ENCODE measurements around the gene IRF5. TPM values are rescaled to one million over a fixed set of nuclear protein-coding genes. Genes with fewer than 3 reads are reported as not detected.

The IRF5 gene
- total RNA-seq, 1 donor from 2014 or later: 8.5 TPM

- TF ChIP-seq CTCF (conservative IDR thresholded peaks at IDR 0.05; ENCODE audit: low read depth, low read length): no peak
- H3K4me3 ChIP-seq (ENCODE audit: low read depth, low read length): no peak overlapping the region
- DNase-seq (ENCODE audit: low read depth): no peak
Observed at GRCh38 chr7:128948312-128948973, 10.7 kb downstream of the IRF5 start.

DNA sequence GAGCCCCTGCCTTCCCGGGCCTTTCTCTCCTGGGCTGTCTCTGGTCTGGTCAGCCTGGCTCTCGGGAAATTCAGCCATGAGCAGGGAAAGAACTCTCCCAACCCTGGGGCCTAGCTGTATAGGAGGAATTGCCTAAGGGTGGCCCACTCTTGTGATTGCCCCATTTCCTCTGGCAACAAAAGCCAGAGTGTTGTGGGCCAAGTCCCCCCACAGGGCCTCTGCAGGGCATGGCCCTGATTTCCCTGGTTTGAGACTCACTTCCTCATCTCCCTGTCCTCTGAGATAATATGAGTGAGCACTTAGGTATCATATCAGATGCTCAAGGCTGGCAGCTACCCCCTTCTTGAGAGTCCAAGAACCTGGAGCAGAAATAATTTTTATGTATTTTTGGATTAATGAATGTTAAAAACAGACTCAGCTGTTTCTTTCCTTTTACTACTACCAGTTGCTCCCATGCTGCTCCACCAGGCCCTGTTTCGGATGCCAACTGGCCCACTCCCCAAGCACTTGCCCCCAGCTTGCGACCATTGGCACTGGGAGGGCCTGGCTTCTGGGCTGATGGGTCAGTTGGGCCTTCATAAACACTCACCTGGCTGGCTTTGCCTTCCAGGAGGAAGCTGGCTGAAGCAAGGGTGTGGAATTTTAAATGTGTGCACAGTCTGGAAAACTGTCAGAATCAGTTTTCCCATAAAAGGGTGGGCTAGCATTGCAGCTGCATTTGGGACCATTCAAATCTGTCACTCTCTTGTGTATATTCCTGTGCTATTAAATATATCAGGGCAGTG, 11.4 kb downstream of the IRF5 start:
- no peak for DNase-seq (ENCODE audit: low read depth)
- TF ChIP-seq CTCF (conservative IDR thresholded peaks at IDR 0.05; ENCODE audit: low read depth, low read length): no peak
- no peak overlapping the region for H3K4me3 ChIP-seq (ENCODE audit: low read depth, low read length)

GRCh38 chr7:128951296-128951695, 13.6 kb downstream of the IRF5 start:
- no peak for DNase-seq (ENCODE audit: low read depth)
- TF ChIP-seq CTCF (conservative IDR thresholded peaks at IDR 0.05; ENCODE audit: low read depth, low read length): no peak
- no peak overlapping the region for H3K4me3 ChIP-seq (ENCODE audit: low read depth, low read length)

DNA sequence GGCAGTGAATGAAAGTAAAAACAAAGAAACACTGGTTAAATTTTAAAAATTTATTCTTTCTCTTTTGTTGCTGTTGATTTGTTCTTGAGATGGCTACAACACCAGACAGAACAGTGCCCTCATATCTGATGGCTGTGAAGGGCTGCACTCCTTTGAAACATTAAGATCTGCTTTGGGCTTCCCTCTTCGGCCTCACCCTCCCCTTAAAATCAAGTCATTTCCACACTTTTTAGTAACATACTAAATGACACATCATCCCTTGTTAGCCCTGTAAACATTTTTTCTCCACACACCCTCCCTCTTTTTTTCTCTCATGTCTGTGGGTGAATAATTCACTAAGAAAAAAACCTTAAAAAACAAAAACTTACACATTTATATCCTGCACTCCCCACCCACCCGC, 16.4 kb downstream of the IRF5 start:
- no peak for DNase-seq (ENCODE audit: low read depth)
- no peak for TF ChIP-seq CTCF (conservative IDR thresholded peaks at IDR 0.05; ENCODE audit: low read depth, low read length)
- H3K4me3 ChIP-seq (ENCODE audit: low read depth, low read length): no peak overlapping the region

GRCh38 chr7:128954830-128955802, 17.4 kb downstream of the IRF5 start:
- H3K4me3 ChIP-seq (ENCODE audit: low read depth, low read length): no peak overlapping the region
- no peak for TF ChIP-seq CTCF (conservative IDR thresholded peaks at IDR 0.05; ENCODE audit: low read depth, low read length)
- DNase-seq (ENCODE audit: low read depth): no peak

- H3K4me3 ChIP-seq (ENCODE audit: low read depth, low read length): no peak overlapping the region
- DNase-seq (ENCODE audit: low read depth): no peak
- no peak for TF ChIP-seq CTCF (conservative IDR thresholded peaks at IDR 0.05; ENCODE audit: low read depth, low read length)
Observed at GRCh38 chr7:128955981-128956380, 18.3 kb downstream of the IRF5 start.

All from epithelial cell of proximal tubule (primary cell).